Measurements from ENCODE around the gene SEZ6L2. TPM values are rescaled to one million over a fixed set of nuclear protein-coding genes. Genes with fewer than 3 reads are reported as not detected.

Gene SEZ6L2
- total and polyA plus RNA-seq, 2 of the 13 experiments (the other 11 are each of a cell fraction or from before 2014, with no cell fraction given), result 14.9 to 16.9 TPM

- no peak for TF ChIP-seq ZBTB10 (CRISPR knock-in tag; IDR thresholded peaks at IDR 0.05; ENCODE audit: borderline replicate concordance)
- no peak for TF ChIP-seq U2AF2 (IDR thresholded peaks at IDR 0.05; ENCODE audit: low read depth, low read length)
Measured at GRCh38 chr16:29839822-29840221, 59.5 kb downstream of the SEZ6L2 start (continued).

- H4K20me1 ChIP-seq (ENCODE audit: insufficient read depth, low read length), result no peaks in the 10 kb centered on the region
- no peak overlapping the region for H3K27ac ChIP-seq (ENCODE audit: extremely low read length, insufficient read depth, low read length)
- TF ChIP-seq HDAC6 (IDR thresholded peaks at IDR 0.05; ENCODE audit: low read depth, low read length) (no peak), NFE2L1 (CRISPR knock-in tag; IDR thresholded peaks at IDR 0.05; ENCODE audit: borderline replicate concordance) (no peak), NPAS2 (CRISPR knock-in tag; IDR thresholded peaks at IDR 0.05; ENCODE audit: borderline replicate concordance) (no peak), REL (CRISPR knock-in tag; conservative IDR thresholded peaks at IDR 0.05) (no peak), FOXP4 (CRISPR knock-in tag; IDR thresholded peaks at IDR 0.05) (no peak), RELA (CRISPR knock-in tag; IDR thresholded peaks at IDR 0.05) (no peak), POLR2G (IDR thresholded peaks at IDR 0.05; ENCODE audit: low read depth, low read length) (no peak), NFKBIZ (CRISPR knock-in tag; IDR thresholded peaks at IDR 0.05) (no peak), TRIM22 (IDR thresholded peaks at IDR 0.05) (no peak), NFIB (CRISPR knock-in tag; IDR thresholded peaks at IDR 0.05; ENCODE audit: borderline replicate concordance) (no peak), KMT2B (CRISPR knock-in tag; IDR thresholded peaks at IDR 0.05) (no peak)
- TF ChIP-seq, protein P1, sequence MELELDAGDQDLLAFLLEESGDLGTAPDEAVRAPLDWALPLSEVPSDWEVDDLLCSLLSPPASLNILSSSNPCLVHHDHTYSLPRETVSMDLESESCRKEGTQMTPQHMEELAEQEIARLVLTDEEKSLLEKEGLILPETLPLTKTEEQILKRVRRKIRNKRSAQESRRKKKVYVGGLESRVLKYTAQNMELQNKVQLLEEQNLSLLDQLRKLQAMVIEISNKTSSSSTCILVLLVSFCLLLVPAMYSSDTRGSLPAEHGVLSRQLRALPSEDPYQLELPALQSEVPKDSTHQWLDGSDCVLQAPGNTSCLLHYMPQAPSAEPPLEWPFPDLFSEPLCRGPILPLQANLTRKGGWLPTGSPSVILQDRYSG (CRISPR knock-in tag; IDR thresholded peaks at IDR 0.05), result no peak
- H3K36me3 ChIP-seq (replicated peaks in 1 of 2; ENCODE audit: control insufficient read depth in 1 of 2, insufficient read depth in 2 of 2, low read length in 2 of 2), result peaks cover 5 to 13% of the 10 kb centered on the region in 2 experiments; a peak in 4 of 5 replicates
- no peaks in the 10 kb centered on the region for H3K27me3 ChIP-seq (ENCODE audit: control insufficient read depth in 1 of 2, insufficient read depth in 2 of 2, low read length in 2 of 2)
- POLR2A ChIA-PET, result interaction anchor here (1.3 to 2.0 kb wide), 2 partner anchors 8 to 13 kb away, joined by 3 to 7 read pairs; no protein-coding TSS in a partner anchor
- FAIRE-seq (no peak), DNase-seq (ENCODE audit: low spot score) (no peak), ATAC-seq (no peak)
- H3K9me3 ChIP-seq (ENCODE audit: low read length), result no peaks in the 10 kb centered on the region
- 98% methylated on average over 5 of the region's 5 CpGs for WGBS (ENCODE audit: low lambda C conversion rate)
- CTCF ChIA-PET (ENCODE audit: low intra/inter-chr PET ratio, low total read pairs), result no interaction called here
- BruUV-seq (replicated peaks), result no TSS peak
- no peaks in the 10 kb centered on the region for H3K79me2 ChIP-seq (ENCODE audit: insufficient read depth, low read length)
- intact Hi-C loops (cut with micrococcal nuclease; ENCODE audit: unreplicated experiment) (no loop called here), in situ Hi-C loops (cut with HindIII; ENCODE audit: extremely low pct_ligation_motif_present, low pct_unique_long_range_greater_than_20kb) (no loop called here)
- no peak overlapping the region for H2AFZ ChIP-seq (ENCODE audit: low read length)
- no peak overlapping the region for H3K9ac ChIP-seq (ENCODE audit: insufficient read depth, low read depth, low read length)
- no peaks in the 10 kb centered on the region for H3K4me1 ChIP-seq (ENCODE audit: insufficient read depth, low read length)
- H3K4me3 ChIP-seq (replicated peaks in 1 of 3; ENCODE audit: insufficient read depth in 1 of 3, low read depth in 2 of 3, low read length in 3 of 3), result no peak overlapping the region
- H3K4me2 ChIP-seq (ENCODE audit: low read depth, low read length), result no peak overlapping the region
Measured at GRCh38 chr16:29837841-29838240, 61.5 kb downstream of the SEZ6L2 start.

Data from HepG2 (cell line).